GM19023 (cell line): ENCODE data around the gene HSD11B2.
"Not testable (repeated sequence)": the region's sequence is repeated elsewhere in the genome, so short reads cannot be mapped to it uniquely, and the experiment has no call there.

Source experiments
- ATAC-seq: cut with Tn5 transposase; IDR thresholded peaks from one replicate; pipeline ENCODE4 v1.9.1; 2021; ENCODE audit warnings: mild to moderate bottlenecking, moderate library complexity; ENCODE audit not compliant: unreplicated experiment

The HSD11B2 gene

DNA sequence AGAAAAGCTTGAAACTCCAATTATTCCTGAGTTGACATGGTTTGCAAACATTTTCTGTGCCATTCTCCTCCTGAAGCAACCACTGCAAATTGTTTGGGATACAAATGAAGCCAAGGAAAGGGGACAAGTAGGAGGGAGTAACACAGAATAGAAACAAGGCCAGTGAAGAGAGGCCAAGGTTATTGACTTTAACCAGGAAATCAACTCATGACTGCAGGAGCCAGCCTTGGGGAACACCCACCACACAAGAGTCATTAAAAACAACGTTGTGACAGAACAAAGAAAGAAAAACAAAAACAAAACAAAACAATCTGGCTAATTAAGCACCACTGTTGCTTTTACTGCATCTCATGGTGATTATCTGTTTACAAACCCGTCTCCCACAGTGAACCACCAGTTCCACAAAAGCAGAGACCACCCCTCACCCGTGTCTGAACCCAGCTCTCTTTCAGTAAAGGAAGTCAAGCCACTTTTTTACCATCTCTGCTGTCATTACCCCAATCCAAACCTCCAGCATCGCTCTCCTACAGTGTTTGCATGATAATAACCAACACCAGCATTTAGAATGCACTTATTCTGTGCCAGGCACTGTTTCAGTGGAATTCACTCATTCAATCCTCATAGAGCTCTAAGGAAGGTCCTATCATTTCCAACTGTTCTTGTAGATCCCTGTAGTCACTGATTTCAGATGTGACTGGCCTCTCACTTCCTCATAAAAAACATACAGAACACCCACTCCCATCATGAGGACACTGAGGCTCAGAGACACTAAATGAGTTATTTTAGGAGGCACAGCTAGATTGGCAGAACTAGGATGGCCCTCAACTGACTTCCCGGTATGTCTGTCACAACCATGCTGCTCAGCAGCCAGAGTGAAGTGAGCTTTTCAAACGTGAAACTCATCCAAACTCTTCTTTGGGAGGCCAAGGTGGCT is 16.7 kb upstream of the HSD11B2 start:
- ATAC-seq: no peak

DNA sequence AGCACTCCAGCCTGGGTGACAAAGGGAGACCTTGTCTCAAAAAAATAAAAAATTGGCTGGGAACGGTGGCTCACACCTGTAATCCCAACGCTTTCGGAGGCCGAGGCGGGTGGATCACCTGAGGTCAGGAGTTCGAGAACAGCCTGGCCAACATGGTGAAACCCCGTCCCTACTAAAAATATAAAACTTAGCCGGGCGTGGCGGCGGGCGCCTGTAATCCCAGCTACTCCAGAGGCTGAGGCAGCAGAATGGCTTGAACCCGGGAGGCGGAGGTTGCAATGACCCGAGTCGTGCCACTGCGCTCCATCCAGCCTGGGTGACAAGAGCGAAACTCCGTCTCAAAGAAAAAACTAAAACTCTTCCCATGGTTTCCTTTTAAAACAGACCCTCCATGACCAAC is 15.5 kb upstream of the HSD11B2 start:
- ATAC-seq: not testable (repeated sequence)

DNA sequence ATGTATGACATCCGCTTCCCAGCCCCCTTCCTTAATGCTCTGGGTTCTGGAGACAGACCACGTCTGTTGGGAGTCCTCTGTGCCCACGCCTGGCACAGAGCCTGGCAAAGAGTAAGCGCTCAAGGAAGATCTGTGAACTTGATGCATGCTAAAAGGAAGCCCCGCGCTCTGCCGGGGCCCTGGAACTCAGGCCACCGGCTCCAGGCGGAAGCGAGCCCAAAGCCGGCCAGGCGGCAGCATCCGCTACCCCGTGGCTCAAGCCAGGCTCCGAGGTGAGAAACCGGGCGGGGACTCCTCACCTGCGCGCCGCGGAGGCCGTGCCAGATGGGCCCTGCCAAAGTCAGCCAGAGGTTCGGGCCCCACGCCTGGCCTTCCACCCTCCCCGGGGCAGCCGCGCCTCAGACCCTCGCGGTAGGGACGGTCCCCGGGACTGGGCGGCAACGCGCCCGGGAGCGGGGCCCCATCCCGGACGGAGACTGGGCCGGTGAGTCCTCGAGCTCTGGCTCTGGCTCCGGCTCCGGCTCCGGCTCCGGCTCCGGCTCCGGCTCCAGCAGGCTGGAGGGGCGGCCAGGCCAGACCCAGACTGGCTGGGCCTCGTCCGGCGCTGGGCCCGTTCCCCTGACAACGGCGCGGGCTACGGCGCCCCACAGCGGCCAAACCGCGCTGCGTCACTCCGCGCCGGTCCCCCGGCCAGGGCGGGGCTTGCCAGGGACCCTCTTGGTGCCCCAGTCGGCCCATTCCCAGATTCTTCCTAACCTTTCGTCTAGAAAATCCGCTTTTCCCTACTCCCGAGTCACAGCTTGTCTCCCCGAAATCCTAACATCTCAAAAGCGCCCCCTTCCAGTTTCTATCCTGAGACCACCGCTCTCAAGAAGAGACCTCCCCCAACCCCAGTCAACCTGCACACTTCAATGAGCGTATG is 14.8 kb upstream of the HSD11B2 start, which contains the start of gene ZDHHC1:
Gene ZDHHC1 (minus strand): TSS at position 606 of the 922 bp plus-strand sequence. CDS start 8,702 bp downstream, outside the sequence.
- no peak for ATAC-seq

DNA sequence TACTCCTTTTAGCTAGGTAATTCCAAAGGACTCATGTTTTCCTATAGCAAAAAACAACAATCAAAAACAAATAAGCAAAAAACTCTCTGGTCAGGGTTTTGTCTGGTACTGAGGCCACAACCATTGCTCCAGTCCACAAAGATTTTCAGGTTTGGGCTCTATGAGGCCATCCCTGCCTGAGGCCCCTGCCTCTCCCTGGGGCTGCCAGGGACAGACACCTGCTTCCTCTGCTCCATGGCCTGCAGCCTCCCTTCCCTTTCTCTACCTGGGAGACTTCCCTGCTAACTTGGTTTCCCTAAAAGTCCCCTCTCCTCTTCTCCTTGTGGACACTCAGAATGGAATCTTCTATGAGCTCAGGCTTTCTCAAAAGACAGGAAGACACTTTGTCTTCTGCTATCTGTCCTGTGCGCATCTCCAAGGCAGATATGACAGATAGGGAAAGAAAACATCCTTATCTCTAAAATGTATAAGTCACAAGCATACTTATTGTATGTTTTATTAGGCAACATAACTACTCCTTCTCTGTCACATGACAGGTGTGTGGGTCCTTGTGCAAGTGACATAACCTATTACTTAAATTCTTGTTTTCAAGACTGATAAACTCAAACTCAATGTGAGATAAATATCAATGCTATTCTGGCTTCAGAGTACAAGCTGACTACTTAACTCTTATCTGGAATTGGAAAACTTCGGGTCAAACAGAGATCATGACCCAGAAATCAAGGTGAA is 13.4 kb upstream of the HSD11B2 start:
- no peak for ATAC-seq

DNA sequence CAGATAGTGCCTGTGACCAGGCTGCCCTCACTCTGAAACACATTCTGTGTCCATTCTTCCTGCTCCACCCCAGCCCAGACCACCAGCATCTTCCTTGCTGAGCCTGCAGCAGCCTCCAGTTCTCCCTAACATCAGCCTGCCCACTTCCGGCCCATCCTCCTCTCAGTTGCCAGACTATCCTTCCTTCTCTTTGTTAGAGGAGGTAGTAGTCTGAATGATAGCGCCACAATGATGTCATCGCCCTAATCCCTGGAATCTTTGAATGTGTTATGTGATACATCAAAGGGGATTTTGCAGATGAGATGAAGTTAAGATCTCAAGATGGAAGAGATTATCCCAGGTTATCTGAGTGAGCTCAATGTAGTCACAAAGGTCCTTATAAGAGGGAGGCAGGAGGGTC is 11.4 kb upstream of the HSD11B2 start:
- ATAC-seq: no peak

DNA sequence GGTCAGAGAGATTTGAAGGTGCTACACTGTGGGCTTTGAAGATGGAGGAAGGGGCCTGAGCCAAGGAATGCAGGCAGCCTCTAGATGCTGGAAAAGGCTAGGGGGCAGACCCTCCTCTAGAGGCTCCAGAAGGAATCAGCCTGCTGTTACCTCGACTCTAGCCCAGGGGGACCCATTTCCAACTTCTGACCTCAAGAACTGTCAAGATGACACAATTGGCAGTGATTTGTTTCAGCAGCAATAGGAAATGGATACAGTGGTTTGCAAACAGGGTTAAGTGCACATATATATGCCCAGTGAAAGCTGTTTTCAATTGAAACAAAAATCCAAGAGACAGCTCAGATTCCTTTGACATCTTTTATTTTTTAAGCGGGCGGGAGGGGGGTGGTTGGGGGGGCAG is 11.0 kb upstream of the HSD11B2 start:
- ATAC-seq: no peak

DNA sequence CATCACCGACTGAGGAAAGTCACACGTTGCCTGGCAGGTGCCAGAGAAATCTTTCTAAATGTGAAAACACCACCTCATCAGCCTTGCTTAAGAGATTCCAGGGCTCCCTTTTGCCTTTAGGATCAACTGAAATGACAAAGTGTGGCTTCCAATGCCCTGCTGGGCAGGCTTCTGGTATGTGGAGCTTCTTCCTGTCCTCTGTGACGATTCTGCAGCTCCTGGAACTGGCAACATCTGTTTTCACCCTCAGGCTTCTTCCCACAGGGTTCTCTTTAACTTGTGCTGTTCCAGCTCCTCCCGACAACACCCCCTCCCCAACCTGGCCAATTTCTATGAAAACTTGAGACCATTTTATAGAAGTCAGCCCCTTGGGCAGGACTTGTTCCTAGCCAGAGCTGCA is 9.9 kb upstream of the HSD11B2 start:
- ATAC-seq: no peak

DNA sequence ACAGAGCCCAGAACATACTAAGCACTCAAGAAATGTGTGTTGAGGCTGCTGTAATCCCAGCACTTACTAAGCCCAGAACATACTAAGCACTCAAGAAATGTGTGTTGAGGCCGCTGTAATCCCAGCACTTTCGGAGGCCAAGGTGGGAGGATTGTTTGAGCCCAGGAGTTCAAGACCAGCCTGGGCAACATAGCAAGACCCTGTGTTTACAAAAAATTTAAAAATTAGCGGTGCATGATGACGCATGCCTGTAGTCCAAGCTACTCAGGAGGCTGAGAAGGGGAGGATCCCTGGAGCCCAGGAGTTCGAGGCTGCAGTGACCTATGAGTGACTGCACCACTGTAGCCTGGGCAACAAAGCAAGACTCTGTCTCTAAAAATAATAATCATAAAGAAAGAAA is 7.9 kb upstream of the HSD11B2 start:
- no peak for ATAC-seq

DNA sequence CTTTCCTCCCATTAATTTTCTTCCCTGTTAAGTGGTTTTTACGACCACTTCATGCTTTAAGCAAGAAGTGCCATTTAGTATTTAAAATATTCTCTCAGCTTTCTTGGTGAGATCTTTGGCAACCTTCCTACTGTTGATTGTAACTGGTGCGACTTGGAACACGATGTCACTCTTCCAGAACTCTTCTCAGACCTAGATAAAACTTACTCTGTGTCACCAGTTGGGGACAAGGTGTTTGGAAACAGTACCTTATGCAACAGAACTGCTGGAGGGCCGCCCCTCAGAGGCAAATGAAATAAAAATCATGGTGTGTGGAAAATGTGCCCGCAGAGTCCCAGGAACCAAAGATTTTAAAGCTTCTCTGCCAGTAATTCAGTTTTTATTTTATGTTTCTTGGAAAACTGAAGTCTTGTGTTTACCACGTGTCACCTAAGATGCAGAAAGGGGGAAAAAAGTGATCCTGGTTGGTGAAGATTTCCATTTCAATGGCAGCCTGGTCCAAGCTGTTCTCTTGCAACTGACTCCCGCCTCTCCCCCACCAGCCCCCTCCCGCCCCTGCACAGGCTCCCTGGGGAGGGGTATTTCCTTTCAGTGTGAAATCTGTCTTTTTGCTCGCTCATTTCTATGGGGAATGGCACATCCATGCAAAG is 7.2 kb upstream of the HSD11B2 start:
- ATAC-seq: no peak

DNA sequence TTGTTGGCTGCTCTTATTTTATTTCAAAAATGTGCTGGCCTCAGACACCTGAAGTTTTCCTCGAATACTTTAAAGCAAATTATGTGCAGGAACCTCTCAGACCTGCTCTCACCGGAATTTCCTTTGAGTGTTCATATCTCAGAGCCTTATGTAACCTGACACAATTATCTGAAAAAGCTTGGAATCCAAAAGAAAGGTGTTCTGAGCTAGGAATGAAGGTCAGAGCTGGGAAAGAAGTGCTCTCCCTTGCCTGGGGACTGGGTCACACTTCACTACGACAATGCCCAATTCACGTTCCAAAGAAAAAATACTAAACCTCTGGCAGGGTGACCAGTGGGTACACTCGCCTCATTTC is 6.7 kb upstream of the HSD11B2 start:
- no peak for ATAC-seq

DNA sequence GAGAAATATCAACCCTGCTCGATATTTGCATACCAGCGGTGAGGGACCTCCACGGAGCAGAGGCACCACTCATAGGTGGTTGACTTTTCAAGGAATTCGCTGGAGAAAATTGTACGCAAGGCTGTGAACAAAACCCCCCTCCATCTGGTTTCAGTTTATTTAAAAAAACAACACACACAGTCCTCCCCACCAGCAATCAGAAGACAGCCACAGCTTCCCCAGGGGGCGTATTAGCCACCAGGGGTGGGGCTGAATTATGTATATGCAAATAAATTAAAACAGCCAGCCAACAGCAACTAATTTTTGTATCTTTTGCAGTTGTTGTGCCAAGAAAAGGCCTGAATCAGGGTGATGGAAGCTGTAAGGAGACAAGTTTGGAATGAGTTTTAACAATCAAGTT is 5.9 kb upstream of the HSD11B2 start:
- ATAC-seq: no peak

DNA sequence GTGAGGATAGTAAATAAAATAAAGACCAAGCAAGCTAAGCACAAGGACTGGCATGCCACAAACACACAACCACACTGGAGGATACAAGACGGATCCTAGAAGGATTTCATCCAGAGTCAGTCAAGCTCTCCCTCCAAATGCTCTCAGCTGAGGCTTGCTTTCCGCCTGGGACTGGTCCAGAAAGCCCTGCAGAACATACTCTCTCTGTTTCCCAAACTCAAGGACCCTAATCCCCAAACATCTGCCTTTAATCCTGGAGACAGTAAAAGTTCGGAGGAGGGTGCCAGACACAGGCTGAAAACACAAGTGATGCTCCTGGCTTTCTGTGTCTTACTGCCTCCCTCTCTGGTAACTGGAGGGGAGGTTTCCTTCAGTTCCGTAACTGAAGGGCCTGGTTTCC is 5.3 kb upstream of the HSD11B2 start:
- ATAC-seq: no peak

DNA sequence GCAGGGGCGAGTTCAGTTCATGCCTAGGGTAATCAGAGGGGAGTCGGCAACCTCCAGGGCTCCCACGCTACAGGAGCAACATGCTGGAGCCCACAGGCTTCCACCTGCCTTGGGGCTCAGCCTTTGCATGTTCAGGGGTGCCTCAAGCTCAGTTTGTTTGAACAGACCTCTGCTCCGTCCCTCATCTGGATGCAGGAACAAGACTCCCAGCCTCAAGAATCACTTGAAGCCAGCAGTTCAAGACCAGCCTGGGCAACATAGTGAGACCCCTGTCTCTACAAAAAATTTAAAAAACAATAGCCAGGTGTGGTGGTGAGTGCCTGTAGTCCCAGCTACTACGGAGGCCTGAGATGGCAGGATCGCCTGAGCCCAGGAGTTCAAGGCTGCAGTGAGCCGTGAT is 4.9 kb upstream of the HSD11B2 start:
- ATAC-seq: no peak

DNA sequence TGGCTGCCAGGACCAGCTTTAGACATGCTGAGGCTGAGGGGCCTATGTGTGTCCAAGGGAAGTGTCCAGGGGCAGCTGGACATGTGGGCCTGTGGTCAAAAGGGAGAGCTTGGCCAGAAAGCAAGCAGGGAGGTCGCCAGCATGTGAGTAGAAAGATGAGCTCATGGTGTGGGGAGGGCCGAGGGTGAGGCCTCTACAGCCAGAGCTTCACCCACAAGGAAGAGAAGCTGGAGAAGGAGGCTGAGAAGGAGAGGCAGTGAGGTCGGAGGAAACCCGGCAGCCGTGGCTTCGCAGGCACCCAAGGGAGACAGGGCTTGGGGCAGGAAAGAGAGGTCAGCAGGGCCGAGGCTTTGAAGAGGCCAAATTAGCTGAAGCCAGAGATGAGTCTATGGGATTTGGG is 4.0 kb upstream of the HSD11B2 start:
- ATAC-seq: no peak

DNA sequence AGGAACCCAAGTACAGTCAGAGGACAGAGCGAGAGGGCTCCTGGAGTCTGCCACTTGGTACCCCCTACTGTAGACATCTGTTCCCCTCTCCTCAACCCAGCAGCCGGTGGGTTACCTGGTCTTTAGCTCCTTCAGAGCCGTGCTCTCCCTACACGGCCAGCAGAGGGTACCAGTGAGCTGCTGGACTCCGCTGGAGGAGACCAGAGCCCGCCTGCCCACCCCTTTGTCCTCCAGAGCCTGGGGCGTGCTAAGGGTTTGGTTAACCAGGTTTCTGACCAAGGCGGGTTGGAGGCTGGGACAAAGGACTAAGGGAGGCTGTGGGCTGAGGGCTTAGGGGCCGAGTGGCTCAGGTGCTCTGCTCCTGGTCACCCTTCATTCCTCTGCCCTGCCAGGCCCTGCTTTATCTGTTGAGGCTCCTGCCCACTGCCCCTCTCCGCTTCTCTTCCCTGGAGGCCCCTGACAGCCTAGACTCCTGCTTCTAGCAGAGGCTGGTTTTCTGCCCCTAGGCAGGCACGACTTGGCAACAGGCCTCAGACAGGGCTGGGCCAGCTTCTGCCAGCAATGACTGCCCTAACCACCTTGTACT is 2.7 kb upstream of the HSD11B2 start:
- no peak for ATAC-seq

DNA sequence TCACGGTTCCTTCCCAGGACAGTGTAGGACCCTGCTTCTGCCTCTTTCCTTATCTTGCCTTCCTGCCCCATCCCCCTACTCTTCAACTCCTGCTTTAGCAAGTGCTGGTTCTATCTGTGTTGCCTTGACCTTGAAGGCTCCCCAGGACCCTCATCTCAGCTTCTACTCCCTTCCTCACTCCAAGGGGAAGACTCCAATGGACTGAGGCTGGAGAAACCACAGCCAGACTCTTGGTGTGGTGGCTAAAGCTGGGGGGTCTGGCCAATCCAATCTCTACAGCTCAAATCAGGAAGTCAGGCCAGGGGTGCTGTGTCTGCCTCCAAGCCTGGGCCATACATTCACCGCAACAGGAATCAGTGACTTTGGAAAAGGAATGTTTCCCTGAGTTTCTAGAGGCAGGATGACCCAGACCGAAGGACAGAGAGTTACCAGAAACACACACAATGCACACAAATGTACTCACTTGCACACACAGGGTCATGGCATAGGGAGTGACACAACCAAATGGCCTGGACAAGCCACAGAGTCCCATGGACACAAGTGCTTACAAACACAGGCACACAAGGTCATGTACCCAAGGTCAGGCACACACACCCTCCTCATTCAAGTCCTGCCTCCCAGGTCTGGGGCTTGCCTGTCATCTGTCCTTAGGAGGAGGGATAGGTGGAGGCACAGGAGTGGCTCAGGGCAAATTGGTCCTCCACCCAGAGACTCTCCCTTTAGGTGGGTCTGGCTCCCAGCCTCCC is 1.7 kb upstream of the HSD11B2 start:
- ATAC-seq: no peak

DNA sequence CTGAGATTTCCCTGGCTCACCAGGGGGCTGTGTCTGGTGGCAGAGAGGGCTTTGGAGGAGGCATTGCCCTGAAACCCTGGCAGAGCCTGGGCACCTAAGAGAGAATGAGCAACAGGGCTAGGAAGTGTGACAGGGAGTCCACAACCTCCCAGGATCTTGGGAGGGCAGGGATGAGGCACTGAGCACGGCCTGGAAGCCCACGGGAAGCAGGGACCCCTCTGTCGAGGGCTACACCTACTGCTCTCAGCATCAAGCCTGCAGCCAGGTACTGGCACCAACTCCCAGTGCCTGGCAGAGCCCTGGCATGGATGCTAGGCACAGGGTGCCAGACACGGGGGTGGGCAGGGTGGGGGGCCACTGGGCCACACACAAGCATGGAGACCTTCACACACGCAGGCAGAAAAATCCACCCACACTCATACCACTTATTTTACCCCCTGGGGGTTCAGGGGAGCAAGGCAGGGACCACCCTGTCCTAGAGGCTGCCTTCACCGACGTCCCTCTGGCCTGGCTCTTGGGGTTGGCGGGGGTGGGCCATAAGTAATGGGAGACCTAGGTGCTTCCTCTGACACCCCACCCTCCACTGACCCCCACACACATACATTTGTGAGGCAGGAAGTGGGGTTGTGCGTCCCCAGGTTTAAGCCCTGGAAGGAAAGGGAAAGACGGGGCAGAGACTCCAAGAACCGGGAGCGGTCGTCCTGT is 970 bp upstream of the HSD11B2 start:
- ATAC-seq: no peak

DNA sequence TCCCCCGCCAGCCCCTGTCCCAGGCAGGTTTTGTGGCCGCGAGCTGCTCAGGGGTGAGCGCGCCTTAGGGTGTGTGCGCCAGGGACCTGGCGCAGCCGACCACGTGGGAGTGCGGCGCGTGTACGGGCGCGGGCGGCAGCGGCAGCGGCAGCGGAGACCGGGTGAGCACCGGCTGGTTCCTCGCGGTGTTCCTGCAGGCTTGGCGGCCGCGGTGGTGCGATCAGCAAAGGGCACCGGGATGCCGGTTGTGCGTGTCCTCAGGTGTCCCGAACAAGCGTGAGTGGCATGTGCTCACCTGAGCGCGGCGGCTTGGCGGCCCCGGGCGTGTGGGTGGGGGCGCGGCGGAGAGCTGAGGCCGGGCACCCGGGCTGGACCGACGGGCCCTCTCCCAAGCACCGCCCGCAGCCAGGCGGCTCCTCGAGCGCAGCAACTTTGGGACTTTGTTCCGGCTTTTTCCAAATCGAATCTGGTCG is 381 bp upstream of the HSD11B2 start:
- ATAC-seq: no peak
